Neutrophil (primary cell): ENCODE data around the gene KASH5.
A peak's percentile ranks its signal among the peaks of the same experiment; 100 is the strongest.
"Not testable (repeated sequence)": the region's sequence is repeated elsewhere in the genome, so short reads cannot be mapped to it uniquely, and the experiment has no call there.

Source experiments
- H3K27ac ChIP-seq: fragments of 200-600 bp; sonication (generic); 2 replicates; pipeline ENCODE4 v1.5.1; 2016; ENCODE audit warnings: mild to moderate bottlenecking, moderate library complexity
- H3K27me3 ChIP-seq: fragments of 200-600 bp; sonication (generic); 2 replicates; pipeline ENCODE4 v1.6.0; 2016; ENCODE audit warnings: mild to moderate bottlenecking
- H3K36me3 ChIP-seq: fragments of 200-600 bp; sonication (generic); 2 replicates; pipeline ENCODE4 v1.5.1; 2017
- H3K4me1 ChIP-seq, 2 experiments: fragments of 200-600 bp in 1 of 2; sonication (generic) in 1 of 2; 1 replicate in 1 of 2; 2 replicates in 1 of 2; pipeline versions ENCODE4 v1.5.1 to v1.6.1; 2013 to 2016; ENCODE audit warnings: low read depth in 1 of 2, low read length in 1 of 2, mild to moderate bottlenecking in 1 of 2, moderate library complexity in 1 of 2; ENCODE audit not compliant: control insufficient read depth in 1 of 2, insufficient read depth in 1 of 2
- H3K4me3 ChIP-seq, 2 experiments: fragments of 200-600 bp in 1 of 2; sonication (generic) in 1 of 2; 1 replicate in 1 of 2; 2 replicates in 1 of 2; pipeline ENCODE4 v1.5.1; 2013 to 2016; ENCODE audit warnings: low read depth in 1 of 2, low read length in 1 of 2, mild to moderate bottlenecking in 1 of 2, moderate library complexity in 1 of 2
- H3K9me3 ChIP-seq: fragments of 200-600 bp; sonication (generic); 2 replicates; pipeline ENCODE4 v1.5.1; 2016
- TF ChIP-seq, protein P1 (sequence below): fragments of 200-600 bp; sonication (generic); IDR thresholded peaks from 2 replicates; pipeline ENCODE4 v1.5.1; 2016; ENCODE audit warnings: antibody characterized with exemption

KASH5 gene

DNA sequence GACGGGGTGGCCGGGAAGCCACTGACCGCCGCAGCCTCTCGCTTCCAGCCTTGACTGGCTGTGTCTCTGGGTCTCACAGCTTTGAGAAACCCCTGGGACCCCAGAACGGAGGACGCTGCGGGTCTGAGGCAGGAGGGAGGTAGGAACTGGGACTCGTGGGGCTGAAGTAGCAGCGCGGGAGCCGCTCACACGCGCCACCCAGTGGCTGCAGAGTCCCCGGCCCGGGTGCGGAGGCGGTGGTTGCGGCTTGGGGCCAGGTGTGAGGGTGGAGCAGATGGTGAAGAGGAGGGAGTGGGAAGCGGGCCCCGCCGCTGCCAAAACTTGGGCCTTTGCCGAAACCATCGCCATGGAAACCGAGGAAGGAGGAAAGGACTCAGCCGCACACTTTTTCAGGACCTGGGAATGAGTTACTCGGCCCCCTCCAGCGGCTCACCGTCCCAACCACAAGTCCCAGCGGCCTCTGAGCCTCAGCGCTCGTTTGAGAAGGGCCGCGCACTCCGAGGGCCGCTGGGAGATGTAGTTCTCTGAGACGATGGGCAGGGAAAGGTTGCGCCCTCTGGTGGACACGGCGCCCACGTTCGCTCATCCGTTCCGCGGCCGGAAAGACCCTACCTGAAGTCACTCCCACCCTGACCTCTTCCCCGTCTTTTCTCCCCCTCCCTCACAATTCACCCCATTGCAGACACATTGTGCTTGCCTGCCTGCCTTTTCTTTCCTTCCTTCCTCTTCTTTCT lies 55.5 kb downstream of the KASH5 start:
- Histone ChIP-seq H3K4me1 (peaks cover 17 to 18% of the 10 kb centered on the region in 2 experiments), H3K27ac (peak overlapping the region; percentile 47), H3K9me3 (no peaks in the 10 kb centered on the region), H3K27me3 (peaks cover 46% of the 10 kb centered on the region), H3K4me3 (peak overlapping the region; percentile 73 to 92), H3K36me3 (peaks cover 16% of the 10 kb centered on the region)
- TF ChIP-seq, protein P1, sequence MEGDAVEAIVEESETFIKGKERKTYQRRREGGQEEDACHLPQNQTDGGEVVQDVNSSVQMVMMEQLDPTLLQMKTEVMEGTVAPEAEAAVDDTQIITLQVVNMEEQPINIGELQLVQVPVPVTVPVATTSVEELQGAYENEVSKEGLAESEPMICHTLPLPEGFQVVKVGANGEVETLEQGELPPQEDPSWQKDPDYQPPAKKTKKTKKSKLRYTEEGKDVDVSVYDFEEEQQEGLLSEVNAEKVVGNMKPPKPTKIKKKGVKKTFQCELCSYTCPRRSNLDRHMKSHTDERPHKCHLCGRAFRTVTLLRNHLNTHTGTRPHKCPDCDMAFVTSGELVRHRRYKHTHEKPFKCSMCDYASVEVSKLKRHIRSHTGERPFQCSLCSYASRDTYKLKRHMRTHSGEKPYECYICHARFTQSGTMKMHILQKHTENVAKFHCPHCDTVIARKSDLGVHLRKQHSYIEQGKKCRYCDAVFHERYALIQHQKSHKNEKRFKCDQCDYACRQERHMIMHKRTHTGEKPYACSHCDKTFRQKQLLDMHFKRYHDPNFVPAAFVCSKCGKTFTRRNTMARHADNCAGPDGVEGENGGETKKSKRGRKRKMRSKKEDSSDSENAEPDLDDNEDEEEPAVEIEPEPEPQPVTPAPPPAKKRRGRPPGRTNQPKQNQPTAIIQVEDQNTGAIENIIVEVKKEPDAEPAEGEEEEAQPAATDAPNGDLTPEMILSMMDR, result peak; percentile 74

DNA sequence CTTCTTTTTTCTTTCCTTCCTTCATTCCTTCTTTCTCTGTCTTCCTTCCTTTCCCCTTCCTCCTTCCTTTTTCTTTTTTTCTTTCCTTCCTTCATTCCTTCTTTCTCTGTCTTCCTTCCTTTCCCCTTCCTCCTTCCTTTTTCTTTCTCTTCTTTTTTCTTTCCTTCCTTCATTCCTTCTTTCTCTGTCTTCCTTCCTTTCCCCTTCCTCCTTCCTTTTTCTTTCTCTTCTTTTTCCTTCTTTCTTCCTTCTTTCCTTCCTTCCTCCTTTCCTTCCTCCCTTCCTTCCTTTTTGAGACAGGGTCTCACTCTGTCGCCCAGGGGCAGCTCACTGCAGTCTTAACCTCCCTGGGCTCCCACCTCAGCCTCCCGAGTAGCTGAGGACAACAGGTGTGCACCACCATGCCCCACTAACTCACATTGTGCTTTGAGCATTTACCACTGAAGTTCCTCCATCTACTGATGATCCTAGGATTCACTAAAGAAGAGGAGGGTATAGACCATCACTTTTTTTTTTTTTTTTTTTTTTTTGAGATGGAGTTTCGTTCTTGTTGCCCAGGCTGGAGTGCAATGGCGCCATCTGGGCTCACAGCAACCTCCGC lies 56.2 kb downstream of the KASH5 start:
- H3K4me3 ChIP-seq, result peak overlapping the region in 1 of 2 experiments; percentile 92
- peaks cover 17 to 18% of the 10 kb centered on the region in 2 experiments for H3K4me1 ChIP-seq
- H3K27ac ChIP-seq, H3K9me3 ChIP-seq: not testable (repeated sequence)
- H3K36me3 ChIP-seq, result peaks cover 16% of the 10 kb centered on the region
- H3K27me3 ChIP-seq, result peaks cover 39% of the 10 kb centered on the region

DNA sequence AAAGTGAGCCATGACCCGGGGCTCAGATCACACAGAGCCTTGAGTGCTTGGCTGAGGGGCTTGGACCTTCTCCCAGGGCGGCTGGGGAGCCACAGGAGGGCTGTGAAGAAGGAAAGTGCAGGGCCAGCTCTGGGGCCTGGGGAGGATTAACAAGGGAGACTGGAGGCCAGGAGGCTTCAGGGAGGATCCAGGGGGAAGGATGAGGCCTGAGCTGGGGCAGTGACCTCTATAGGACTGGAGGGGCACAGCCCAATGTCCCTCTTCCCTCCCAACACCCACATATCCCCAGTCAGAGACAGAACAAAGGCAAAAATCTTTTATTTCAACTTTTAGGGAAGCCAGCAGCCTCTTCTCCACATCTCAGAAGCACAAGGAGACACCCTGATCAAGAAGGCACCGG lies 57.9 kb downstream of the KASH5 start:
- Histone ChIP-seq H3K27me3 (peaks cover 21% of the 10 kb centered on the region), H3K9me3 (no peaks in the 10 kb centered on the region), H3K4me3 (no peak overlapping the region), H3K36me3 (peaks cover 16% of the 10 kb centered on the region), H3K4me1 (peaks cover 17 to 18% of the 10 kb centered on the region in 2 experiments), H3K27ac (no peak overlapping the region)
- TF ChIP-seq, protein P1, result no peak

DNA sequence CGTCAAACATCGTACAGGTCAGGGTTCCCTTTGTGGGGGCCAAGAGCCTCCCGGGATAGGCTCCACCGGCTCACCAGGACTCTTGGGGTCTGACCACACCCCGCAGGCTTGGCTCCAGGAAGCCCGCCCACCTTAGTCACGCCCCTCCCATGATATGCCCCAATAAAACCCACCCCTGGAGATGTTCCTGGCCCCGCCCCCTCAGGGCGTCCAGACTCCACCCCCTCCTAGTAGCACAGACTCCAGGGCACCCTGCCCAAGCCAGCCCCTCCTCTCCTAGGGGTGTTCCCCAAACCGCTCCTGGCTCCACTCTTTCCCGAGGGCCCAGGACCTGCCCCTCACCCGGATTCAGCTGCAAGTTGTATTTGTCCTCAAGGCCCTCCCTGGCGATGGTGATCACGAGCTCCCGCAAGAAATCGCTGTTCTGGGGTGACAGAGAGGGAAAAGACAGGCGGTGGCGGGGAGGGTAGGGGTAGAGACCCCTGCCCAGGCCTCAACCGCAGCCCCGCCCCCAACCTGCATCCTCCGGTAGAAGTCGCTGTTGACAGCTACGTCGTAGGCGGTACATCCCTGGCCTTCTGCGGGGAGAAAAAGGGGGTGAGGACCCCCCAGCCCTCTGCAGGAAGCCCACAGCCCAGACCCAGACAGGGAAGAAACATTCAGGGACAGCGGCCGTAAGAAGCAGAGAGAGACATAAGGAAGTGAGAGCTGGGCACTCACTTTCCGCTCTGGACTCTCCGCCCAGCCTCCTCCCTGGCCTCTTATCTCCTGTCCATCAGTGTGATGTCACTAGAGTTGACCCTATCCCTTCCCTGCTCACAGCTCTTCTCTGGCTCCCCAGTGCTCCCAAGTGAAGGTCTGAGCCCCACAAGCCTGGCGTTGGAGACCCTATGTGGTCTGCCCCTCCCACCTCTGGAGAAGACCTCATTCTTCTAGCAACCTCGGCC lies 59.7 kb downstream of the KASH5 start:
- TF ChIP-seq, protein P1, result no peak
- Histone ChIP-seq H3K4me1 (peaks cover 24 to 27% of the 10 kb centered on the region in 2 experiments), H3K27me3 (peaks cover 3% of the 10 kb centered on the region)

DNA sequence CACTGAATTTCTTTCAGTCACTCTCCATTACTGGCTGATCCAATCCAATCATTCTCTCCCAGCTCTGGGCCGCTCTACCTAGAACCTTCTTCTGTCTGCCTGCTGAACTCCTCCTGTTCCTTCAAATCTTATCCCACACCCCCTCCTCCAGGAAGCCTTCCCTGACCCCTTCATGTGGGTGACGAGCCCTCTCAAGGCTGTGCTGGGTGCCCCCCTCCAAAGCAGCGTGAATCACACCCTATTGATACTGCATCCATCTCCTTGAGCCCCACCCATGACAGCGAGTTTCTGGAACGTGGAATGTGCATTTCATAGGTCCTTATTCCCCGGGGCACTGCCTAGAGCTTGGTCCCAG lies 60.4 kb downstream of the KASH5 start:
- TF ChIP-seq, protein P1, result no peak
- H3K4me1 ChIP-seq, result peaks cover 21 to 22% of the 10 kb centered on the region in 2 experiments
- H3K9me3 ChIP-seq, result no peaks in the 10 kb centered on the region
- H3K4me3 ChIP-seq, result no peak overlapping the region
- peaks cover 16% of the 10 kb centered on the region for H3K36me3 ChIP-seq
- no peak overlapping the region for H3K27ac ChIP-seq
- no peaks in the 10 kb centered on the region for H3K27me3 ChIP-seq

More for the DNA sequence above, 59.7 kb downstream of the KASH5 start:
- H3K9me3 ChIP-seq, result no peaks in the 10 kb centered on the region
- no peak overlapping the region for H3K27ac ChIP-seq
- no peak overlapping the region for H3K4me3 ChIP-seq
- H3K36me3 ChIP-seq, result peaks cover 16% of the 10 kb centered on the region
